Measurements from ENCODE around the gene PPFIBP2. TPM values are rescaled to one million over a fixed set of nuclear protein-coding genes. Genes with fewer than 3 reads are reported as not detected.

PPFIBP2 gene
- total and polyA plus RNA-seq, 4 donors, result 14.1 to 35.6 (median 24.7) TPM

DNA sequence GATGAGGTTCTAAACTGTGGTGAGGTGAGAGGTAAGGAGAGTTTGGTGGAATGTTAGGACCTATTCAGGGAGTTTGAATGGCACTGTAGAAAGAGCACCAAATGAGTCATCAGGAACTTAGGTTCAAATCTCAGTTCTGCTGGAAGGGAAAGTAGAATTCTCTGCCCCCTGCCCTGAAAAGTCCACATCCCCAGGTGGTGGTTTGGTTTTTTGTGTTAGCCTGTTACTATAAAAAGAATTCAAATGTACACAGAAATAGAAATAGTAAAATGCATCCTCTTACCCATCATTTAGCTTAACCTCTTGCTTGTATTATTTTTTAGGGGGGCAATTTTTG lies 20.2 kb downstream of the PPFIBP2 start:
- Histone ChIP-seq H3K36me3 (ENCODE audit: control insufficient read depth in 1 of 2, insufficient read depth in 2 of 2, low read length in 1 of 2) (no peaks in the 10 kb centered on the region), H3K4me3 (ENCODE audit: low read length in 2 of 2) (no peak overlapping the region), H3K4me1 (ENCODE audit: control insufficient read depth in 1 of 2, insufficient read depth in 2 of 2, low read length in 2 of 2) (no peaks in the 10 kb centered on the region), H3K27ac (ENCODE audit: low read depth in 1 of 2, low read length in 2 of 2) (no peak overlapping the region), H3K9me3 (ENCODE audit: control insufficient read depth, low read length) (no peaks in the 10 kb centered on the region), H3K27me3 (ENCODE audit: control insufficient read depth in 1 of 2, insufficient read depth in 2 of 2, low read length in 1 of 2) (no peaks in the 10 kb centered on the region)
- ATAC-seq (ENCODE audit: low FRiP score) (no peak), DNase-seq (no peak)
- intact Hi-C loops (cut with DNase I), result no loop called here

DNA sequence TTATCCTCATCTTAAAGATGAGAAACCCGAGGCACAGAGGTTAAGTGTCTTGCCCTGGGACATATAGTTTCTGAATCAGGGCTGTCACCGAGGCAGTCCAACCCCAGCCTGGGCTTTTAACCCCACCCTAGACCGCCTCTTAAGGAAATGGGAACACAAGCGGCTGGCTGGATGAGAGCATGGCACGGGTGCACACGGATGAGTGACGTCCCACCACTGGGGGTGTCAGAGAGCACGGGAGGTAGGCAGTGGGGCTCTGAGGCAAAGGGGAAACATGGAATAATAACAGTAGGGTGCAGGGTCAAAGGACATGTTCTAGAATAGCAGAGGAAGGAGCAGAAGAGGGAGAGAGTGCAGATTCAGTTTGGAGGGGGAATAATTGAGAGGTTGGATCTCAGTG lies 22.3 kb downstream of the PPFIBP2 start:
- no peaks in the 10 kb centered on the region for H3K4me1 ChIP-seq (ENCODE audit: control insufficient read depth in 1 of 2, insufficient read depth in 2 of 2, low read length in 2 of 2)
- DNase-seq (no peak), ATAC-seq (ENCODE audit: low FRiP score) (no peak)
- H3K36me3 ChIP-seq (ENCODE audit: control insufficient read depth in 1 of 2, insufficient read depth in 2 of 2, low read length in 1 of 2), result no peaks in the 10 kb centered on the region
- intact Hi-C loops (cut with DNase I), result no loop called here
- WGBS, 2 donors, result 34 to 39% methylated on average over 8 of the region's 8 CpGs
- H3K4me3 ChIP-seq (ENCODE audit: low read length in 2 of 2), result no peak overlapping the region
- no peaks in the 10 kb centered on the region for H3K9me3 ChIP-seq (ENCODE audit: control insufficient read depth, low read length)
- no peaks in the 10 kb centered on the region for H3K27me3 ChIP-seq (ENCODE audit: control insufficient read depth in 1 of 2, insufficient read depth in 2 of 2, low read length in 1 of 2)
- H3K27ac ChIP-seq (ENCODE audit: low read depth in 1 of 2, low read length in 2 of 2), result no peak overlapping the region

DNA sequence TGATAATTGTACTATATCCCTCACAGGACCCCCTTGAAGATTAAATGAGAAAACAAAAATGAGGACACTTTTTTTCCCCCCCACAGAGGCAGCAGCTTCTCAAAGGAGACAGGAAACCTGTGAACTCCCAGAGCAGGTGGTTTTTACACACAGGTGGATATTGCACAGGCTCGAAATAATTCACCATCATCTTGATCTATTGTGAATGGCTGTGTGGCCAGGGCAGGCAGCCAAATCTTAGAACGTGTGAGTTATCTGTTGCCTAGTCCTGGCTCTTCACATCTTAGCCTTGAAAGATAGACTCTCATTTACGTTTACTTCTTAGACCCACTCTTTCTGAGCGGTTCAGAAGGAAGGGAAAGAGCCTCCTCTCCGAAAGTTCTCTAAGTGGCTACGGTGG lies 23.5 kb downstream of the PPFIBP2 start:
- Histone ChIP-seq H3K27ac (ENCODE audit: low read depth in 1 of 2, low read length in 2 of 2) (no peak overlapping the region), H3K36me3 (ENCODE audit: control insufficient read depth in 1 of 2, insufficient read depth in 2 of 2, low read length in 1 of 2) (no peaks in the 10 kb centered on the region), H3K4me3 (ENCODE audit: low read length in 2 of 2) (no peak overlapping the region), H3K4me1 (ENCODE audit: control insufficient read depth in 1 of 2, insufficient read depth in 2 of 2, low read length in 2 of 2) (no peaks in the 10 kb centered on the region), H3K9me3 (ENCODE audit: control insufficient read depth, low read length) (no peaks in the 10 kb centered on the region), H3K27me3 (ENCODE audit: control insufficient read depth in 1 of 2, insufficient read depth in 2 of 2, low read length in 1 of 2) (no peaks in the 10 kb centered on the region)
- no peak for ATAC-seq (ENCODE audit: low FRiP score)
- 80 to 87% methylated on average over 6 of the region's 6 CpGs for WGBS, 2 donors
- no peak for DNase-seq
- intact Hi-C loops (cut with DNase I), result no loop called here

DNA sequence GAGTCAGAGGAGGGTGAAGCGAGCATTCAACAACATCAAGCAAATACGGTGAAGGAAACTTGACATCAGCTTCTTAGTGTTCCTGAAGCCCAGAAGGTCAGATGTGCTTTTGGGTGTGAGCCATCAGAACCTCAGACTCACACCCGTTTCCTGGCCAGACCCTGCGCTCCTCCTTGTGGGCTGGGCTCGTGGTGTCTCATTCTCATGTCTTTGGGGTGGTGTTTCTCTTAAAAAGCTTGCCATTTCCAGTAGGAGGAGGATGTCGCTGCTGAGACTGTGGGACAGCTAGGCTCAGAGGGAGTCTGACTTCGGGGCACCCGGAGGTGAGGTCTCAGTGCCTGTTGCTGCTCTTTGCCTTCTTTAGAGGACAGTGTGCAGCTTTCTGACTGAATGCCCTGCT lies 24.2 kb downstream of the PPFIBP2 start:
- no peak overlapping the region for H3K4me3 ChIP-seq (ENCODE audit: low read length in 2 of 2)
- no peak overlapping the region for H3K27ac ChIP-seq (ENCODE audit: low read depth in 1 of 2, low read length in 2 of 2)
- H3K9me3 ChIP-seq (ENCODE audit: control insufficient read depth, low read length), result no peaks in the 10 kb centered on the region
- intact Hi-C loops (cut with DNase I), result no loop called here
- no peaks in the 10 kb centered on the region for H3K36me3 ChIP-seq (ENCODE audit: control insufficient read depth in 1 of 2, insufficient read depth in 2 of 2, low read length in 1 of 2)
- DNase-seq, result peak in 1 of 2 donors; percentile 66
- H3K27me3 ChIP-seq (ENCODE audit: control insufficient read depth in 1 of 2, insufficient read depth in 2 of 2, low read length in 1 of 2), result no peaks in the 10 kb centered on the region
- no peak for ATAC-seq (ENCODE audit: low FRiP score)
- 85 to 88% methylated on average over 8 of the region's 8 CpGs for WGBS, 2 donors
- H3K4me1 ChIP-seq (ENCODE audit: control insufficient read depth in 1 of 2, insufficient read depth in 2 of 2, low read length in 2 of 2), result no peaks in the 10 kb centered on the region

DNA sequence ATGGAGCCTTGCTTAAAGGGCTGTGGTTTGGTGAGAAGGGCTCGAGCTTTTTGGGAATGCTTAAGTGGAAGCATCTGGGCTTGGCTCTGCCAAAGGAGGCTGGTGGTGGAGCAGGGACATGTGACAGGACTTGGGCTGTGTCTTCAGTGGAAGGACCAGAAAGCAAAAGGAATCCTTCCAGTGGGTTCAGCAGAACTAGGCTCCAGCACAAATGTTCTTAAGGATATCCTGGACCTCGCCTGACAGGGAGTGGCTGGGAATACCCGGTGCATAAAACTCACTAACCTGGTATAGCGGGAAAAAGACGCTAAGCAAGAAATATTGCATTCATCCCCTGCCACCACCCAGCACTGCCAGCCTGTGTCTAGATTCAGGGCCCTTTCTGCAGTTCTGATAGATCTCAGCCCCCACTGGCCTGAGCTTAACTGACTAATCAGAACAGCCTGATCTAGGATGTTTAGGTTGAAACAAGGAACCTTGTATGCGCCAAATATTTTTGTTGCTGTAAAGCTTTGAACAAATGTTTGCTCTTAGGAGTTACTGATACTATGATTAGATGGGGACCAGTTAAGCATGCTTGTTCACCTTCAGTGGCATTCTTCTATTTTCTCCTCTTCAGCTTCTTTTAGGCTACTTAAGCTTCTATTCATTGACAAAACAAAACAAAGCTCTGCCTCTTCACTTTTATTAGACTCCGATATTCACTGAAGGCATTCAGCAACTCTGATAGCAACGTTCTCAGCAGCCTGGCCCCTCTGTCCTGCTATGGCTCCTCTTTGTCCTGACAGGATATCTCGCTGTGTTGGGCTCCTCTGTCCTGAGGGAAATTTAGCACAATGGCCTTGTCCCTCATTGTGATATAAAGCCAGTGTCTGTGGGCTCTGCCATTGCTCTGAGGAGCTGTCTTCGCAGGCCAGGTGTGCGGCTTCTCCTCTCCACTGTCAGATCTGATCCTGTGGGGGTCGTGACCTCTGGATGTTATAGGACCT lies 25.0 kb downstream of the PPFIBP2 start:
- H3K36me3 ChIP-seq (ENCODE audit: control insufficient read depth in 1 of 2, insufficient read depth in 2 of 2, low read length in 1 of 2), result no peaks in the 10 kb centered on the region
- H3K27ac ChIP-seq (ENCODE audit: low read depth in 1 of 2, low read length in 2 of 2), result no peak overlapping the region
- intact Hi-C loops (cut with DNase I), result no loop called here
- DNase-seq (no peak), ATAC-seq (ENCODE audit: low FRiP score) (peak; percentile 36)
- 88 to 90% methylated on average over 12 of the region's 12 CpGs for WGBS, 2 donors
- H3K27me3 ChIP-seq (ENCODE audit: control insufficient read depth in 1 of 2, insufficient read depth in 2 of 2, low read length in 1 of 2), result no peaks in the 10 kb centered on the region
- H3K9me3 ChIP-seq (ENCODE audit: control insufficient read depth, low read length), result no peaks in the 10 kb centered on the region
- no peaks in the 10 kb centered on the region for H3K4me1 ChIP-seq (ENCODE audit: control insufficient read depth in 1 of 2, insufficient read depth in 2 of 2, low read length in 2 of 2)
- H3K4me3 ChIP-seq (ENCODE audit: low read length in 2 of 2), result no peak overlapping the region

DNA sequence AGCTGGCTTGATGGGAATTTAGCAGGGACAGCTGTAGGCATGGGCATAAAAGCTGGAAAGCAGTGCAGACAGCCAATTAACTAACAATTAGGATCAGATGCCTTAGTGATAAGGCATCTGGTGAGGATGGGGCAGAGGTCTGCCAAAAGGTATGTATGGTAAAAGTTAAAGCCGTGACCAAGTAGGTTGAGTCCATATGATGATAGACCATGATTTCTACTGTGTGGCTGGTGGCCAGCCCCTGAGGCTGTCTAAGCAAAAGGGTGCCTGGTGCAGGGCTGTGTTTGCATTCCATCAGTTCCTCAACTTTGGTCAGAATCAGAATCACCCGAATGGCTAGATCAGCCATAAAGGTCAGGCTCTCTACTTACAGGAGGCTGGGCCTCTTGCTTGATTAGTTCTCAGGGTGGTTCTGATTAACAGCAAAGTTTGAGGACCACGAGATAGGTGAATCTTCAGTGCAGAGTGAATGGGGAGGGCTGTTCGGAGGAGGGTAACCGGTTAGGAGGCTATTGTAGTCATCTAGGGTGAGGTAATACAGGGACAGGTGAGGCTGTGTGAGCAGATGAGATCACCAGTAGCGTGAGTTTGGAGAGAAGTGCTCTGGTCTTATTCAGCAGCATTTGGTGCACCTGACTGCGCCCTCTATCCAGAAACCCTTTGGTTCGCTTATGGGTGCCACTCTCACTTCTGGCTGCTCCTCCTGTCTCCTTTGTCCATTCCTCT lies 27.2 kb downstream of the PPFIBP2 start:
- H3K4me3 ChIP-seq (ENCODE audit: low read length in 2 of 2), result no peak overlapping the region
- no peaks in the 10 kb centered on the region for H3K27me3 ChIP-seq (ENCODE audit: control insufficient read depth in 1 of 2, insufficient read depth in 2 of 2, low read length in 1 of 2)
- H3K36me3 ChIP-seq (ENCODE audit: control insufficient read depth in 1 of 2, insufficient read depth in 2 of 2, low read length in 1 of 2), result no peaks in the 10 kb centered on the region
- DNase-seq, result no peak
- no peak overlapping the region for H3K27ac ChIP-seq (ENCODE audit: low read depth in 1 of 2, low read length in 2 of 2)
- H3K4me1 ChIP-seq (ENCODE audit: control insufficient read depth in 1 of 2, insufficient read depth in 2 of 2, low read length in 2 of 2), result no peaks in the 10 kb centered on the region
- ATAC-seq (ENCODE audit: low FRiP score), result no peak
- 93 to 94% methylated on average over 8 of the region's 8 CpGs for WGBS, 2 donors
- H3K9me3 ChIP-seq (ENCODE audit: control insufficient read depth, low read length), result no peaks in the 10 kb centered on the region
- intact Hi-C loops (cut with DNase I), result no loop called here

DNA sequence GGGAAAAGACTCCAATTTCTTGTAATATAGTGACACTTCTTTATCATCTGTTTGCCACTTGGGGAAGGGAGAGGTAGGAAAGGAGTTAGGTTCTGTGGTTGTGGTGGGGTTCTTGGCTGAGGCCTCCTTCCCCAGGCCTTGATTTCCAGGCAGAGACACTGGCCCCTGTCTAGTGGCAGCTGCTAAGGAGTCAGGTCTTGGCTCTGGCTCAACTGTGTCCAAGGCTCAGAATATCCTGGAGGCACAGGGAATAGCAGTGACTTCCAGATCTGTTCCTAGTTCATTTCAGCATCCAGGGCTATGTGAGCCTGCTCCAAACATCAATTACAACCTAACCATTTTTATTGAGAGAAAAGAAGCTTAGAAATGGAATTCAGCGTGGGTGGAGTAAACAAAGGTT lies 29.5 kb downstream of the PPFIBP2 start:
- H3K4me1 ChIP-seq (ENCODE audit: control insufficient read depth in 1 of 2, insufficient read depth in 2 of 2, low read length in 2 of 2), result no peaks in the 10 kb centered on the region
- H3K9me3 ChIP-seq (ENCODE audit: control insufficient read depth, low read length), result no peaks in the 10 kb centered on the region
- H3K4me3 ChIP-seq (ENCODE audit: low read length in 2 of 2), result no peak overlapping the region
- 91 to 95% methylated on average over 1 of the region's 1 CpG for WGBS, 2 donors
- H3K27ac ChIP-seq (ENCODE audit: low read depth in 1 of 2, low read length in 2 of 2), result no peak overlapping the region
- DNase-seq (no peak), ATAC-seq (ENCODE audit: low FRiP score) (no peak)
- no peaks in the 10 kb centered on the region for H3K36me3 ChIP-seq (ENCODE audit: control insufficient read depth in 1 of 2, insufficient read depth in 2 of 2, low read length in 1 of 2)
- no peaks in the 10 kb centered on the region for H3K27me3 ChIP-seq (ENCODE audit: control insufficient read depth in 1 of 2, insufficient read depth in 2 of 2, low read length in 1 of 2)
- intact Hi-C loops (cut with DNase I), result no loop called here

DNA sequence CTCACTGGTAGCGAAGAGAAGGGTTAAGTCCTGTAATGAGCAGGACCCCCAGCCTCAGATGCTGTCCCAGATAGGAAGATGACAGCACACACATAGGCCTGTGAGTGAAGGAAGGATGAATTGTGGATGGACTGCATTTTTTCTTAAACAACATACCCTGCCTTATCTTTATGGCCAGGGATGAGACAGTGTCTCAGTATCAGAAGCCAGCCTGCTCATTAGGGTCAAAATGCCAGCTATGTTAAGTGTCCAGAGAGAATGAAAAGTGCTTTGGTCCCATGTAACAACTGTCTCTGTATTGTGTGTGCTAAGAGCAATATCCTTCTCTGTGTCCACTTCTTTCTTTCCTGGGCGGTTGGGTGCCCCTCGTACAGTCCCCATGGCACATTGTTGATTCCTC lies 30.2 kb downstream of the PPFIBP2 start:
- ATAC-seq (ENCODE audit: low FRiP score), result no peak

DNA sequence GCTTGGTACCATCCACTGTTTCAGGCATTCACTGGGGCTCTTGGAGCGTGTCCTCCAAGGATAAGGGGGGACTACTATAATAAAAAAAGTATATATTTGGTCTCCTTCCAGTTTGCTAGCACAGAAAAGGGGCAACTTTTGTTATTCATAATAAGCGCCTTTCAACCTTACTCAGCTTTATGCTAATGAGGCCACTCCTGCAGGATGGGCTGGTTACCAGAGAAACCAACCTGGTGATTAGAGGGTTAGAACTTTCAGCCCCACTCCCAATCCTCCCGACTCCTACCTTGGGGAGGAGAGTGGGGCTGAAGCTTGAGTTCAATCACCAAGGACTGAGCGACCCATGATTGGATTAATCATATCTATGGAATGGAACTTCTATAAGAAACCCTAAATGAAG lies 31.8 kb downstream of the PPFIBP2 start:
- WGBS, 2 donors, result 92 to 94% methylated on average over 4 of the region's 4 CpGs
- Histone ChIP-seq H3K4me1 (ENCODE audit: control insufficient read depth in 1 of 2, insufficient read depth in 2 of 2, low read length in 2 of 2) (no peaks in the 10 kb centered on the region), H3K27me3 (ENCODE audit: control insufficient read depth in 1 of 2, insufficient read depth in 2 of 2, low read length in 1 of 2) (no peaks in the 10 kb centered on the region), H3K27ac (ENCODE audit: low read depth in 1 of 2, low read length in 2 of 2) (no peak overlapping the region), H3K36me3 (ENCODE audit: control insufficient read depth in 1 of 2, insufficient read depth in 2 of 2, low read length in 1 of 2) (no peaks in the 10 kb centered on the region), H3K4me3 (ENCODE audit: low read length in 2 of 2) (no peak overlapping the region), H3K9me3 (ENCODE audit: control insufficient read depth, low read length) (no peaks in the 10 kb centered on the region)
- intact Hi-C loops (cut with DNase I), result no loop called here
- DNase-seq (no peak), ATAC-seq (ENCODE audit: low FRiP score) (no peak)

More for the DNA sequence above, 30.2 kb downstream of the PPFIBP2 start:
- H3K4me3 ChIP-seq (ENCODE audit: low read length in 2 of 2), result no peak overlapping the region
- no peaks in the 10 kb centered on the region for H3K36me3 ChIP-seq (ENCODE audit: control insufficient read depth in 1 of 2, insufficient read depth in 2 of 2, low read length in 1 of 2)
- H3K27me3 ChIP-seq (ENCODE audit: control insufficient read depth in 1 of 2, insufficient read depth in 2 of 2, low read length in 1 of 2), result no peaks in the 10 kb centered on the region
- no peak overlapping the region for H3K27ac ChIP-seq (ENCODE audit: low read depth in 1 of 2, low read length in 2 of 2)
- H3K9me3 ChIP-seq (ENCODE audit: control insufficient read depth, low read length), result no peaks in the 10 kb centered on the region
- H3K4me1 ChIP-seq (ENCODE audit: control insufficient read depth in 1 of 2, insufficient read depth in 2 of 2, low read length in 2 of 2), result no peaks in the 10 kb centered on the region
- intact Hi-C loops (cut with DNase I), result no loop called here
- no peak for DNase-seq
- 98% methylated on average over 3 of the region's 3 CpGs for WGBS, 2 donors

All from aorta (tissue), 5 donors.